HL-60 (cell line): ENCODE results near the gene IL13.

Experiments
- DNase-seq, 2 experiments: peaks; one replicate each; pipeline ENCODE4 v3.0.0-alpha.2; 2010 to 2020; ENCODE audit warnings: low read depth in 1 of 2, low spot score in 1 of 2
- H3K27ac ChIP-seq: fragments of 250-450 bp; sonication (Bioruptor Pico); replicated peaks from 2 replicates; pipeline ENCODE4 v1.5.1; 2020; ENCODE audit warnings: mild to moderate bottlenecking, moderate library complexity
- H3K27me3 ChIP-seq: fragments of 250-450 bp; sonication (Bioruptor Pico); 2 replicates; pipeline ENCODE4 v1.5.1; 2021; ENCODE audit warnings: mild to moderate bottlenecking, moderate library complexity; ENCODE audit not compliant: insufficient read depth, poor library complexity, severe bottlenecking
- H3K4me3 ChIP-seq: replicated peaks from 2 replicates; pipeline ENCODE4 v1.5.1; 2011; ENCODE audit warnings: mild to moderate bottlenecking, control low read depth, low read length; ENCODE audit not compliant: insufficient read depth
- CTCF ChIP-seq: IDR thresholded peaks from one replicate; pipeline ENCODE4 v1.5.1; 2011; ENCODE audit warnings: low read length, control low read depth, inconsistent platforms; ENCODE audit not compliant: insufficient read depth
- GABPA ChIP-seq: IDR thresholded peaks from 2 replicates; pipeline ENCODE4 v1.6.1; 2012; ENCODE audit warnings: low read depth
- POLR2AphosphoS5 ChIP-seq: IDR thresholded peaks from 2 replicates; pipeline ENCODE4 v1.6.1; 2012; ENCODE audit warnings: low read depth
- REST ChIP-seq: IDR thresholded peaks from 2 replicates; pipeline ENCODE4 v1.6.1; 2012; ENCODE audit warnings: low read depth; ENCODE audit not compliant: insufficient replicate concordance
- SPI1 ChIP-seq: IDR thresholded peaks from 2 replicates; pipeline ENCODE4 v1.6.1; 2012; ENCODE audit warnings: low read depth, mild to moderate bottlenecking, borderline replicate concordance

The IL13 gene

GRCh38 chr5:132641241-132641723 is 16.7 kb upstream of the IL13 start:
- no peak for TF ChIP-seq POLR2AphosphoS5
- no peak for TF ChIP-seq REST
- no peak for TF ChIP-seq GABPA
- no peak for TF ChIP-seq SPI1
- TF ChIP-seq CTCF: no peak
- H3K4me3 ChIP-seq: no peak overlapping the region
- no peak overlapping the region for H3K27ac ChIP-seq
- no peaks in the 10 kb centered on the region for H3K27me3 ChIP-seq
- no peak for DNase-seq

DNA sequence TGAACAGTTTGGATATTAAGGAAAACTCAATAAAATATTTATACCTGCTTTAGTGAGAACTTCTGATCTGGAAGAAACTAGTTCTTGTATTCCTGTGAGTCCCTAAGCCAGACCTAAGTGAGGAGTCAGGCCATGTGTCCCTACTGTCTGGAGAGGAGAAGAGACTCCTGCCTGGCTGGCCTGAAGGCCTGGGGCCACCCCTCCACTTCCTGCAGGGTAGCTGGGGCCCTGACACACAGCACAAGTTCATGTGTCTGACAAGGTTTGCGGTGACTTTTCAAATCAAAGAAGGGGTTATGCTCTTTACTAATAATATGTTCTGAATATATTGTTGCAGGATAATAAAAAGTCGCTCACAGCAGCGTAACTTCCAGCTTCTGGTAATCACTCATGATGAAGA is 16.1 kb upstream of the IL13 start:
- Histone ChIP-seq H3K4me3 (no peak overlapping the region), H3K27me3 (no peaks in the 10 kb centered on the region), H3K27ac (no peak overlapping the region)
- no peak for DNase-seq
- TF ChIP-seq CTCF (no peak), SPI1 (no peak), REST (no peak), GABPA (no peak), POLR2AphosphoS5 (no peak)

GRCh38 chr5:132644177-132644576 is 13.8 kb upstream of the IL13 start:
- no peak for DNase-seq
- no peak overlapping the region for H3K4me3 ChIP-seq
- TF ChIP-seq REST: no peak
- no peak for TF ChIP-seq POLR2AphosphoS5
- TF ChIP-seq SPI1: no peak
- no peak for TF ChIP-seq CTCF
- TF ChIP-seq GABPA: no peak
- no peak overlapping the region for H3K27ac ChIP-seq
- H3K27me3 ChIP-seq: no peaks in the 10 kb centered on the region
